ENCODE results near the gene B3GNT2. TPM values are rescaled to one million over a fixed set of nuclear protein-coding genes. Genes with fewer than 3 reads are reported as not detected.

The B3GNT2 gene
- polyA plus RNA-seq, 1 donor from 2014 or later = 5.8 TPM

DNA sequence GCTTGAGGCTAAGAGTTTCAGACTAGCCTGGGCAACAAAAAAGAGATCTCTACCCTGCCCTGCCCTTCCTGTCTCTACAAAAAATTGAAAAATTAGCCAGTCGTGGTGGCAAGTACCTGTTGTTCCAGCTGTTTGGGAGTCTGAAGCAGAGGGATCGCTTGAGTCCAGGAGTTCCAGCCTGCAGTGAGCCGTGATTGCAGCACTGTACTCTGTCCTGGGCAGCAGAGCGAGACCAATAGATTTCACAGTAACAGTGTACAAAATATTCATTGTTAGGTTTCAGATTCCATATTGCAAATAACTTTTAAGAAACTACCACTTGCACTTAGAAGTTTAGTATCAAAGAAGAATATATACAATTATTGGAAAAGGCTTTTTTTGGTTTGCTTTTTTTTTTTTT lies 54.3 kb downstream of the B3GNT2 start:
- Histone ChIP-seq H3K27me3 (ENCODE audit: insufficient read depth, low read depth, low read length) (no peaks in the 10 kb centered on the region), H2AFZ (ENCODE audit: low read depth, low read length) (no peak overlapping the region), H3F3A (ENCODE audit: insufficient read depth, low read length, poor library complexity, severe bottlenecking) (no peaks in the 10 kb centered on the region), H4K20me1 (ENCODE audit: insufficient read depth) (no peaks in the 10 kb centered on the region), H3K4me2 (ENCODE audit: low read length) (no peak overlapping the region), H3K79me2 (replicated peaks; ENCODE audit: insufficient read depth, low read length) (no peaks in the 10 kb centered on the region), H3K36me3 (ENCODE audit: insufficient read depth, low read length) (no peaks in the 10 kb centered on the region), H3K9ac (ENCODE audit: low read length) (no peak overlapping the region), H3K9me2 (ENCODE audit: insufficient read depth, low read length) (no peaks in the 10 kb centered on the region), H3K4me3 (ENCODE audit: low read length) (no peak overlapping the region), H3K27ac (ENCODE audit: low read length) (no peak overlapping the region), H3K9me3 (ENCODE audit: low read length) (no peaks in the 10 kb centered on the region)
- no peak for TF ChIP-seq POLR2AphosphoS5 (IDR thresholded peaks at IDR 0.05)
- TF ChIP-seq, protein P1, sequence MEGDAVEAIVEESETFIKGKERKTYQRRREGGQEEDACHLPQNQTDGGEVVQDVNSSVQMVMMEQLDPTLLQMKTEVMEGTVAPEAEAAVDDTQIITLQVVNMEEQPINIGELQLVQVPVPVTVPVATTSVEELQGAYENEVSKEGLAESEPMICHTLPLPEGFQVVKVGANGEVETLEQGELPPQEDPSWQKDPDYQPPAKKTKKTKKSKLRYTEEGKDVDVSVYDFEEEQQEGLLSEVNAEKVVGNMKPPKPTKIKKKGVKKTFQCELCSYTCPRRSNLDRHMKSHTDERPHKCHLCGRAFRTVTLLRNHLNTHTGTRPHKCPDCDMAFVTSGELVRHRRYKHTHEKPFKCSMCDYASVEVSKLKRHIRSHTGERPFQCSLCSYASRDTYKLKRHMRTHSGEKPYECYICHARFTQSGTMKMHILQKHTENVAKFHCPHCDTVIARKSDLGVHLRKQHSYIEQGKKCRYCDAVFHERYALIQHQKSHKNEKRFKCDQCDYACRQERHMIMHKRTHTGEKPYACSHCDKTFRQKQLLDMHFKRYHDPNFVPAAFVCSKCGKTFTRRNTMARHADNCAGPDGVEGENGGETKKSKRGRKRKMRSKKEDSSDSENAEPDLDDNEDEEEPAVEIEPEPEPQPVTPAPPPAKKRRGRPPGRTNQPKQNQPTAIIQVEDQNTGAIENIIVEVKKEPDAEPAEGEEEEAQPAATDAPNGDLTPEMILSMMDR (IDR thresholded peaks at IDR 0.05; ENCODE audit: poor library complexity, severe bottlenecking) = no peak
- TF ChIP-seq MXI1 (conservative IDR thresholded peaks at IDR 0.05; ENCODE audit: poor library complexity, severe bottlenecking) = no peak
- TF ChIP-seq RAD21 (conservative IDR thresholded peaks at IDR 0.05) = no peak

DNA sequence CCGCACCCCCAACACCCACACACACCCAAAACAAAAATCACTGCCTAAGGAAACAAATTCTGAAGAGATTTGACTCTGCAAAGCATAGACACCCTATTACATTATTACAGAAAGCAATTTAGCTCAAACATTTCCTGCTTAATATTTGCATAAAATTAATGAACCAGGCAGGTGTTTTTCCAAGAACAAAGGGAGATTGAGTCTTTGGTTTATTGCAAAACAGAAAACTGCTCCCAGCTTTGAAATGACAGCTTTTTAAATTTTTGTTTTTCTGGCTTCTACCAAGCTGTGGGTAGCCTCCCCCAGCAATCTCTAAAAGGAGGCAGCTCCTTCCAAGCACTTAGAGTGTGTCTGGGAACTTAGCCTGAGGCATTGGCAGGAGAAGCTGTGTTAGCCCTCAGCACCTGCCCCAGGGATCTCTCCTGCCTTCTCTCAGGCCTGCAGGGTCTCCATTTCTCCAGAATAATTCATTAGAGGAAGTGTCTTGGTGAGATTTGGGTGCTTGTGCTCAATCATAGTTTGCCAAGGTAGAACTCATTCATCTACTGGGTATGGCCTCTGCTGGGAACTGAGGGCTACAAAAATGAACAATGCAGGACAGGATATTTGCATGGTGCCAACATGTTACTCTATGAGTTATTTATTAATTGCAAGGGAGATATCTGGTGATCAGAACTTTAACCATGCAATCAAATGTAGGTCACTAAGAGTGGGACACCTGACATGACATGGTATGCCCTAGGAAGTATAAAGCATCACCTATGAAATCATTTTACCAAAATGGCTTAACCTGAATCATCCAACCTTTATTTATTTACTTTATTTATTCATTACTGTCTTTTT lies 58.7 kb downstream of the B3GNT2 start:
- H3F3A ChIP-seq (ENCODE audit: insufficient read depth, low read length, poor library complexity, severe bottlenecking) = no peaks in the 10 kb centered on the region
- no peaks in the 10 kb centered on the region for H3K9me3 ChIP-seq (ENCODE audit: low read length)
- H3K4me2 ChIP-seq (ENCODE audit: low read length) = no peak overlapping the region
- no peaks in the 10 kb centered on the region for H3K27me3 ChIP-seq (ENCODE audit: insufficient read depth, low read depth, low read length)
- no peaks in the 10 kb centered on the region for H3K36me3 ChIP-seq (ENCODE audit: insufficient read depth, low read length)
- no peak overlapping the region for H3K27ac ChIP-seq (ENCODE audit: low read length)
- H3K79me2 ChIP-seq (replicated peaks; ENCODE audit: insufficient read depth, low read length) = no peaks in the 10 kb centered on the region
- no peak overlapping the region for H2AFZ ChIP-seq (ENCODE audit: low read depth, low read length)
- no peaks in the 10 kb centered on the region for H3K9me2 ChIP-seq (ENCODE audit: insufficient read depth, low read length)
- TF ChIP-seq MXI1 (conservative IDR thresholded peaks at IDR 0.05; ENCODE audit: poor library complexity, severe bottlenecking) (no peak), TAF1 (IDR thresholded peaks at IDR 0.05; ENCODE audit: low read depth) (no peak), RAD21 (conservative IDR thresholded peaks at IDR 0.05) (no peak), POLR2AphosphoS5 (IDR thresholded peaks at IDR 0.05) (no peak), SMC3 (conservative IDR thresholded peaks at IDR 0.05; ENCODE audit: poor library complexity) (no peak), REST (IDR thresholded peaks at IDR 0.05; ENCODE audit: borderline replicate concordance) (no peak), EP300 (conservative IDR thresholded peaks at IDR 0.05; ENCODE audit: poor library complexity, severe bottlenecking) (no peak), EZH2 (IDR thresholded peaks at IDR 0.05; ENCODE audit: borderline replicate concordance, insufficient read depth, low read length, poor library complexity, severe bottlenecking) (no peak)
- TF ChIP-seq, protein P1 (IDR thresholded peaks at IDR 0.05; ENCODE audit: poor library complexity, severe bottlenecking) = no peak
- no peak overlapping the region for H3K4me3 ChIP-seq (ENCODE audit: low read length)
- H4K20me1 ChIP-seq (ENCODE audit: insufficient read depth) = no peaks in the 10 kb centered on the region
- no peak overlapping the region for H3K9ac ChIP-seq (ENCODE audit: low read length)

Data from neural cell (in vitro differentiated cells).